GM12872 (cell line): Measurements from ENCODE around the gene ARHGAP11A.

ENCODE experiments used
- TF ChIP-seq, protein P1 (sequence below): IDR thresholded peaks from 3 replicates; pipeline ENCODE4 v1.5.1; 2011; ENCODE audit warnings: low read depth, mild to moderate bottlenecking, low read length, moderate library complexity; ENCODE audit not compliant: insufficient read depth

Gene ARHGAP11A

GRCh38 chr15:32677238-32677750 is 62.0 kb downstream of the ARHGAP11A start:
- TF ChIP-seq, protein P1, sequence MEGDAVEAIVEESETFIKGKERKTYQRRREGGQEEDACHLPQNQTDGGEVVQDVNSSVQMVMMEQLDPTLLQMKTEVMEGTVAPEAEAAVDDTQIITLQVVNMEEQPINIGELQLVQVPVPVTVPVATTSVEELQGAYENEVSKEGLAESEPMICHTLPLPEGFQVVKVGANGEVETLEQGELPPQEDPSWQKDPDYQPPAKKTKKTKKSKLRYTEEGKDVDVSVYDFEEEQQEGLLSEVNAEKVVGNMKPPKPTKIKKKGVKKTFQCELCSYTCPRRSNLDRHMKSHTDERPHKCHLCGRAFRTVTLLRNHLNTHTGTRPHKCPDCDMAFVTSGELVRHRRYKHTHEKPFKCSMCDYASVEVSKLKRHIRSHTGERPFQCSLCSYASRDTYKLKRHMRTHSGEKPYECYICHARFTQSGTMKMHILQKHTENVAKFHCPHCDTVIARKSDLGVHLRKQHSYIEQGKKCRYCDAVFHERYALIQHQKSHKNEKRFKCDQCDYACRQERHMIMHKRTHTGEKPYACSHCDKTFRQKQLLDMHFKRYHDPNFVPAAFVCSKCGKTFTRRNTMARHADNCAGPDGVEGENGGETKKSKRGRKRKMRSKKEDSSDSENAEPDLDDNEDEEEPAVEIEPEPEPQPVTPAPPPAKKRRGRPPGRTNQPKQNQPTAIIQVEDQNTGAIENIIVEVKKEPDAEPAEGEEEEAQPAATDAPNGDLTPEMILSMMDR, result no peak

GRCh38 chr15:32679298-32679690 is 64.0 kb downstream of the ARHGAP11A start:
- TF ChIP-seq, protein P1, result no peak

DNA sequence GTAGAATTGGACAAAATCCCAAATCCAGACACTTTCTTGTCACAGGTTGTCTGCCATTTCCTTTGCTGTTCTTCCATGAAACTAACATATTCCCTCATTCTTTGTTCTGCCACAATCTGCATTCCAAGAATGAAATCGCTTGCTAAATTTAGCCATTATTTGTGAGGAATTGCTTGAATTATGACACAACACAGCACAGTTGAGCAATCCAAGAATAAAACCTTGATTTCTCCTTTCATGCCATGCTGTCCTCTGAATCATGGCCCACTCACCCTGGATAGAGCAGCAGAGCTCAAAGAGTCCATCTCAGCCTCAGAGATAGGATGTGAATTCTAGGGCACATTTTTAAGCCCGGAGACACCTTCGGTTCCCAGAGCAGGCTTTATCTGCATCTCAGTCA is 67.3 kb downstream of the ARHGAP11A start:
- TF ChIP-seq, protein P1, result no peak

DNA sequence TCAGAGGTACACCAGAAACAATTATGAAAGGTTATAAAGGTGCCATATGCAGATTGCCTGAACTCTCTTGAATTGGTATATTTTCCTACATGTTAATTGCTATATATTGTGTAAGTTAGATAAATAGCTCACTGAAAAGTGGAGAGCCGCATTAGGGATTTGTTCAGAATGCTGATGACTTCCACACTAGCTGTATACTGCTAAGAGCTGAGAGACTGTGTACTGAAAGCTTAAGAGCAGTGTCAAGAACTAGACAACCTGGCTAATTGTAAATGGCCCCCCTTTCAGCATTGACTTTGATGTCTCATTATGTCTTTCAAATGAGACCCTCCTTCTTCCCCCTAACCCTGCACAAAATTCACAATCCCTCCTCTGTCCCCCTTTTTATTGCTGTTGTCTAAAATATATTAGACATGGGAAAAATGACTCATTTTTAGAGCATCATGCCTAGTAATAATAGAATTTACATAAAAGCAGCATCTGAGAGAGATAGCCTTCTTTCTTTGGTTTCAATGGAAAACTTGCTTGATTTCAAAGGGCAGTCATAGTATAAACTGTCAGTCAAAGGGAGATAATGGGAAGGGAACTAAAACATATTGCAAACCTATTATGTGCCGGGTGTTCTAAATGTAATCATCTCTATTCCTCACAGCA is 67.8 kb downstream of the ARHGAP11A start:
- TF ChIP-seq, protein P1, result no peak

- TF ChIP-seq, protein P1, result no peak
Measured at GRCh38 chr15:32683906-32684584, 68.7 kb downstream of the ARHGAP11A start.

GRCh38 chr15:32685576-32685975 is 70.3 kb downstream of the ARHGAP11A start:
- TF ChIP-seq, protein P1, result no peak

DNA sequence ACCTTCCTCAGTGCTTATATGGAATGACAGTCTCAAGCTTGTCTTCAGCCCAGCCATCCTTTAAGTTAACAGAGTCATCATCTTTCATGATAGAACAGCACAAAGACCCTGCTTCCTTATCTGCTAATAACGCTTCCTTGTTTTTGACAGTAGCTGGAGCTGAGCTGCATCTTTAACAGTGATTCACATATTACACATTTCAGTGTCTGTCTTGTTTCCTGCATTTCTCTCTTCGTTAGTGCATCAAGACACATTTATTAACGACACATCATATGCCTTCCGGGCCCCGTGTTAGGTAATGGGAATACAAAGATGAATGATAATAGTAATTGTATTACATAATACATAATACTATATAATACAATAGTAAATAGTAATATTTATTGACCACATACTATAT is 72.3 kb downstream of the ARHGAP11A start:
- TF ChIP-seq, protein P1, result no peak
